Neuron (in vitro differentiated cells): ENCODE results near the gene CBLC.

Source experiments
- H2AFZ ChIP-seq: one replicate; pipeline ENCODE4 v1.6.1; 2013; ENCODE audit warnings: low read depth, mild to moderate bottlenecking, inconsistent platforms, low read length, moderate library complexity
- H3K27me3 ChIP-seq: one replicate; pipeline ENCODE4 v1.6.1; 2013; ENCODE audit warnings: low read length; ENCODE audit not compliant: insufficient read depth
- H3K36me3 ChIP-seq: one replicate; pipeline ENCODE4 v1.6.1; 2013; ENCODE audit warnings: low read length; ENCODE audit not compliant: insufficient read depth
- H3K4me1 ChIP-seq: one replicate; pipeline ENCODE4 v1.6.1; 2013; ENCODE audit warnings: low read length; ENCODE audit not compliant: insufficient read depth
- H3K4me3 ChIP-seq: 2 replicates; pipeline ENCODE4 v1.5.1; 2013; ENCODE audit warnings: mild to moderate bottlenecking, low read length, moderate library complexity
- H3K9me3 ChIP-seq: one replicate; pipeline ENCODE4 v1.6.1; 2013; ENCODE audit warnings: low read length

Gene CBLC

DNA sequence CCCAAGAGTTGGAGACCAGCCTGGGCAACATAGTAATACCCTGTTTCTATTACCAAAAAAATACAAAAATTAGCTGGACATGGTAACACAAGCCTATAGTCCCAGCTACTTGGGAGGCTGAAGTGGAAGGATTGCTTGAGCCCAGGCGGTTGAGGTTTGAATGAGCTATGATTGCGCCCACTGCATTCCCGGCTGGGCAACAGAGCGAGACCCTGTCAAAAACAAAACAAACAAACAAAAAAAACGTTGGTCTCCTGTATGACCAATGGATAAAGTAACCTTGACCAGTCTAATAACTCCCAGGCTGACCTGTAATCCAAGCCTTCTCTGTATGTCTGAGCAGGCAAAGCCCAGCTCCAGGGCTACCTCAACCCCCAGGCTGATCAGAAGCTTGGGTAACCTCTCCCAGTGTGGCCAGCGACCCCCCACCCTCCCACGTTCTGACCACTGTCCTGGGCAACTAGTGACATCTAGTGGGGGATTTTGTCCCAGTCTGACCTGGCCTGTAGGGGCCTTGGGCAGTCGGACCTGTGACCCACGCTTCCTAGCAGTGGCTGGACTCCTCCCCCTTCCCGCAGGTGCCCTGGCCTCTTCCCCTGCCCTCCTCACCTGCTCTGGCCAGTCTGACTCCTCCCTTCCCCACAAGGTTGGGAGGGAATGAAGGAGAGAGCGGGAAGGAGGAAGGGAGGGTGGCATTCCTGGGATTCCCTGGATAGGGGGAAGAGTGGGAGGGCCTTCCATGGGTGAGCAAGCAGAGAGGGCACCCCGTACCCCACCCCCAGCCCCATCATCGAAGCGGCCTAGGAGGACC lies 30.2 kb downstream of the CBLC start:
- Histone ChIP-seq H3K4me3 (no peak overlapping the region), H3K4me1 (peaks cover 34% of the 10 kb centered on the region), H3K36me3 (no peaks in the 10 kb centered on the region), H3K27me3 (no peaks in the 10 kb centered on the region), H2AFZ (peak overlapping the region; percentile 18), H3K9me3 (no peaks in the 10 kb centered on the region)

DNA sequence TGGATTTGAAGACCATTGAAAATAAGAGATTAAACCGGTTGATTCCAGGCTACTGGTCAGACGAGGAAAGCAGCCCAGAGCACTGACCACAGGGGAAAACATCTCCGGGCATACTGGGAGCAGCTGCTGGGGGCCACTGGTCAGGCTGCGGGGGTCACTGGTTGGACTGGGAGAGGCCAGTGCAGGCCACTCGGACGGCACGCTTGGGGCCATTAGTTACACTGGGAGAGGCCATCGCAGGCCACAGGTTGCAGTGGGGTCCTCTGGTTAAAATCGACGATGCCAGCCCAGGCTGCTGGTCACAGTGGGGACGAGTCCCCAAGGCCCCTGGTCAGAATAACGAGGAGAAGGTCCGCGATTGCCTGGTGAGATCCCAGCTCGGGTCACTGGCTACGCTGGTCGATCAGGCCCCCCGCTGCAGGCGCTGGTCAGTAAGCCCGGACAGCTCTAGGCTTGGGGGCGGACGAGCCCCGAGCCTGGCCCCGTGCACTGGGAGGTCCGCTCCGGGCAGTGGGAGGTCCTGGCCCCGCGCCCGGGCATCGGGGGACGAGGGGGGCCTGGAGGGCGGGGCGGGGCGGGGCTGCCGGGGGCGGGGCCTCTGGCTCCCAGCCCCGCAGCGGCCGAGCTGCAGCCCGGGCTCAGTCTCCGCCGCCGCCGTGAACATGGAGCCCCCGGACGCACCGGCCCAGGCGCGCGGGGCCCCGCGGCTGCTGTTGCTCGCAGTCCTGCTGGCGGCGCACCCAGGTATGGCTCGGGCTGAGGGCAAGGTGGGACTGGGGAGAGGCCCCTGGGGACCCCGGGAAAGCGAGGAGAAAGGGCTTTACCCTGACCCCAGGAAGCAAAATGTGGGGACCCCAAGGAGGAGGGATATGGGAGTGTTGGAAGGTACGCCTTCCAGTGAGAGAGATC lies 31.0 kb downstream of the CBLC start, which contains the start of gene BCAM:
TSS of gene BCAM (plus strand) at position 641 of the 909 bp plus-strand sequence. CDS start at position 663, 22 bp downstream.
- peak within 1 kb of the TSS; percentile 56 for H3K4me3 ChIP-seq
- H3K27me3 ChIP-seq = no peaks in the 10 kb centered on the region

DNA sequence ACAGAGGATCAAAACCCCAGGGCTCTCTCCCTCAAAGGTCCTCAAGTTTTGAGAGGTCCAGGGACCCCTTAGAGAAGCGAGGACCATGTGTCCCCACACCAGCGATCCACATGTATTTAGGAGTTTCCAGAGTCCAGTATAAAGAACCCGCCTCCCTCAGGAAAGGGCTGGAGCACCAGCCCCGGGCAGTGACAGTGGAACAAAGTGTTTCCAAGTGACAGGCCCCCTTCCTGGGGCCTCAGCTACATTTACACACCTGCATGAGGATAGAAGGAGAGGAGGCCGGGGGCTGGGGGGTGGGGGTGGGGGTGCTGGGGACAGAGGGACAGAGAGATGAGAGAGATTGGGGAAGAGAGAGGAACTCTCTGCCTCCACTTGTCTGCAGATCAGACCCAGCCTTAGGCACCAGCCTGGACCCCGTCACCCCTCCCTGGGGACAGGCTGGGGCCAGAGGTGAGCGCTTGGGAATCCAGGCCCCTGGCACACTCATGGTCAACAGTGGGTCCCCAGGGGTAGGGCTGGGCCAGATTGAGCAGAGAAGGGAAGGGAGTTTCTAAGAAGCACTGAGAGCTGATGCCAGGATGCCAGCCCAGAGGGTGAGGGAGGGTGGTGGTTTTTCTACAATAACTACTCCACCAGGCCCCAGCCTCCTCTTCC lies 32.0 kb downstream of the CBLC start:
- Histone ChIP-seq H3K4me1 (peaks cover 34% of the 10 kb centered on the region), H3K4me3 (peak overlapping the region; percentile 56), H2AFZ (no peak overlapping the region), H3K27me3 (no peaks in the 10 kb centered on the region), H3K36me3 (no peaks in the 10 kb centered on the region), H3K9me3 (no peaks in the 10 kb centered on the region)

More for the DNA sequence above, 31.0 kb downstream of the CBLC start, which contains the start of gene BCAM:
- Histone ChIP-seq H3K4me1 (peaks cover 34% of the 10 kb centered on the region), H3K36me3 (no peaks in the 10 kb centered on the region), H2AFZ (peak within 1 kb of the TSS; percentile 18), H3K9me3 (no peaks in the 10 kb centered on the region)

DNA sequence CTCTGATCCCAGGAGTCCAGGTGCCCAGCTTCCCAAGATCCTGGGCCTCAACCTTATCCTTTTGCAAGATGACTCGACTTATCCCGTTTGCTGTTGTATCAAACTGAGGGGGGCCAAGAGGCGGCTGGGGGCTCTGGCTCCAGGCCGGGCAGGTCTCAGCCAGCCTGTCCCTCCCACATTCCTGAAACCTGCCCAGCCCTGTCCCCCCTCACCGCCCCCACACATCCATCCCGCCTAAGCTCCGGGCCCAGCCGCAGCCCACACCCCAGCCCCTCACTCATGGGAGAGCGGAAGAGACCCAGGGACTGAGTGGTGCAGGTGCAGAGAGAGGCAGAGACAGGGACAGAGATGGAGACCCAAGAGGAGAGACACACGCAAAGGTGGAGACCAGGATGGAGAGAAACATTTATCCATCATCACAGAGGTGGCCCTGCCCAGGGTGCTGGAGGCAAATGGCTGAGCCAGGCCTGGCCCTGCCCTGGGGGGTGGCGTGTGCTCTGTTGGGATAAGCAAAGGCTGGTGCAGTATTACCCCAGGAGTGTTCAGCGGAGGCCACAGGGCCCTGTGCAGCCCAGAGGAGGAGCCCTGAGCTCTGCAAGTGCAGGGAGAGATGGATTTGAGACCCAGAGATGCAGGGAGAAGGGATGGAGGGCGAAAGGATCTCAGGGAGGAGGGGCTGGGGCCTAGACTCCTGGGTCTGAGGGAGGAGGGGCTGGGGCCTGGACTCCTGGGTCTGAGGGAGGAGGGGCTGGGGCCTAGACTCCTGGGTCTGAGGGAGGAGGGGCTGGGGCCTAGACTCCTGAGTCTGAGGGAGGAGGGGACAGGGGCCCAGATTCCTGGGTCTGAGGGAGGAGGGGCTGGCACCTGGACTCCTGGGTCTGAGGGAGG lies 32.8 kb downstream of the CBLC start:
- Histone ChIP-seq H3K36me3 (no peaks in the 10 kb centered on the region), H3K9me3 (no peaks in the 10 kb centered on the region), H3K4me1 (peaks cover 34% of the 10 kb centered on the region), H2AFZ (no peak overlapping the region), H3K27me3 (no peaks in the 10 kb centered on the region), H3K4me3 (no peak overlapping the region)

DNA sequence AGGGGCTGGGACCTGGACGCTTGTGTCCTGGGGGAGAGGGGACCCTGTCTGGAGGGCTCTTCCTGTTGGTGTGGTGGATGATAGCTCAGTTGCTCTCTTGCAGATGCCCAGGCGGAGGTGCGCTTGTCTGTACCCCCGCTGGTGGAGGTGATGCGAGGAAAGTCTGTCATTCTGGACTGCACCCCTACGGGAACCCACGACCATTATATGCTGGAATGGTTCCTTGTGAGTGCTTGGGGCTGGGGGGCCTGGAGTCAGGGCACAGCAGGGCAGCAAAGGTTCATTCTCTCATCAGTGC lies 33.4 kb downstream of the CBLC start:
- no peaks in the 10 kb centered on the region for H3K27me3 ChIP-seq
- H3K9me3 ChIP-seq = no peaks in the 10 kb centered on the region
- H2AFZ ChIP-seq = no peak overlapping the region
- no peaks in the 10 kb centered on the region for H3K36me3 ChIP-seq
- peaks cover 34% of the 10 kb centered on the region for H3K4me1 ChIP-seq
- H3K4me3 ChIP-seq = no peak overlapping the region

DNA sequence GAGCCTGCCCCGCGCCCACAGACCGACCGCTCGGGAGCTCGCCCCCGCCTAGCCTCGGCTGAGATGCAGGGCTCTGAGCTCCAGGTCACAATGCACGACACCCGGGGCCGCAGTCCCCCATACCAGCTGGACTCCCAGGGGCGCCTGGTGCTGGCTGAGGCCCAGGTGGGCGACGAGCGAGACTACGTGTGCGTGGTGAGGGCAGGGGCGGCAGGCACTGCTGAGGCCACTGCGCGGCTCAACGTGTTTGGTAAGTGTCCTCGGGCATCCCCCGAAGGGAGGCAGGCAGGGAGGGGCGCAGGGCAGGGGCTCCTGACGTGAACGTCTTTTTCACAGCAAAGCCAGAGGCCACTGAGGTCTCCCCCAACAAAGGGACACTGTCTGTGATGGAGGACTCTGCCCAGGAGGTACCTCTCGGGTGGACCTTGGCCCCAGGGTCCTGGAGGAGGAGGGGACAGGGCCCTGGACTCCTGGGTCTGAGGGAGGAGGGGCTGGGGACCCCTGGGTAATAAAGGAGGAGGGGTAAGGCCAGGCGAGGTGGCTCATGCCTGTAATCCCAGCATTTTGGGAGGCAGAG lies 34.5 kb downstream of the CBLC start:
- no peaks in the 10 kb centered on the region for H3K36me3 ChIP-seq
- H2AFZ ChIP-seq = no peak overlapping the region
- H3K4me1 ChIP-seq = peaks cover 26% of the 10 kb centered on the region
- H3K4me3 ChIP-seq = no peak overlapping the region
- H3K27me3 ChIP-seq = no peaks in the 10 kb centered on the region
- no peaks in the 10 kb centered on the region for H3K9me3 ChIP-seq

DNA sequence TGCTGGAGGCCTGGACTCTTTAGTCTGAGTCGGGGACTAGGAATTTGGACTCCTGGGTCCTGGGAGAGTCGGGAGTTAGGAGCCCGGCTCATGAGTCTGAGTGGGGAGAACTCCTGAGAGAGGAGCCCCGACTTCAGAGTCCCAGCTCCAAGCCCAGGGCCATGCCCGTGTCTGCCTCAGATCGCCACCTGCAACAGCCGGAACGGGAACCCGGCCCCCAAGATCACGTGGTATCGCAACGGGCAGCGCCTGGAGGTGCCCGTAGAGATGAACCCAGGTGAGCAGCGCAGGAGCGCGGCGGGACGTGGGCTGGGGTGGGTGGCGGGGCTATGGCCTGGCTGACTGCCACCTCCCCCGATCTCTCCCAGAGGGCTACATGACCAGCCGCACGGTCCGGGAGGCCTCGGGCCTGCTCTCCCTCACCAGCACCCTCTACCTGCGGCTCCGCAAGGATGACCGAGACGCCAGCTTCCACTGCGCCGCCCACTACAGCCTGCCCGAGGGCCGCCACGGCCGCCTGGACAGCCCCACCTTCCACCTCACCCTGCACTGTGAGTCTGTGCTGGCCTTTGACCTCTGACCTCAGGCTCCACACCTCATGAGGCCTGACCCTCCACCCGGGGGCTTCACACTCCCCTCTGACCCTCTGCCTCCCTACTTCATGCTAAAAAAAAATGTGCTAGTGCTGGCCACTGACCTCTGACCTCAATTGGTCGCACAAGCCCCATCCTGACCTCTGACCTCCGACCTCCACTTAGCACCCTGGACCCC lies 35.6 kb downstream of the CBLC start:
- Histone ChIP-seq H3K9me3 (no peaks in the 10 kb centered on the region), H3K4me1 (peaks cover 21% of the 10 kb centered on the region), H3K4me3 (no peak overlapping the region), H3K36me3 (no peaks in the 10 kb centered on the region), H3K27me3 (no peaks in the 10 kb centered on the region), H2AFZ (no peak overlapping the region)

DNA sequence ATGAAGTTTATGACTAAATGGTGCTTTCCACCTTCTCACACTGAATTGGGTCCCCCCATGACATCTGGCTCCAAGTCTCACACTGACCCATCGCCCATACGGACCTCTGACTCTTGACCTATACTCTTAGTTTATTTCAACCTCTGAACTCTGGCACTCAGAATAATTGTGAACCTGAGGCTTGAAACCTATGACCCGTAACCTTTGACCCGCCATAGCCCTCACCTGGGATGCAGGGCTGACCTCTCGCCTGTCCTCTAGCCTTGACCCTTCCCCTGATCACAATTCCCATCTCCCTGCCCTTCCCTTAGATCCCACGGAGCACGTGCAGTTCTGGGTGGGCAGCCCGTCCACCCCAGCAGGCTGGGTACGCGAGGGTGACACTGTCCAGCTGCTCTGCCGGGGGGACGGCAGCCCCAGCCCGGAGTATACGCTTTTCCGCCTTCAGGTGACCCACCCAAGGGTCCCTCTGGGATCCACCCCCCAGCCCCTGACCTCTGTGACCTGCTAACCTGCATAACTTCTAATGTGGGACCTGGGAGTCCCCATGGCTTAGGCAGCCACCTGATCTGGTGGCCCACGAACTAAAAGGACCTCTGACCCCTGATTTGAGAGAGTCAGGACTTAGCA lies 36.3 kb downstream of the CBLC start:
- Histone ChIP-seq H2AFZ (no peak overlapping the region), H3K27me3 (no peaks in the 10 kb centered on the region), H3K9me3 (no peaks in the 10 kb centered on the region), H3K4me3 (no peak overlapping the region), H3K36me3 (no peaks in the 10 kb centered on the region), H3K4me1 (peaks cover 18% of the 10 kb centered on the region)

DNA sequence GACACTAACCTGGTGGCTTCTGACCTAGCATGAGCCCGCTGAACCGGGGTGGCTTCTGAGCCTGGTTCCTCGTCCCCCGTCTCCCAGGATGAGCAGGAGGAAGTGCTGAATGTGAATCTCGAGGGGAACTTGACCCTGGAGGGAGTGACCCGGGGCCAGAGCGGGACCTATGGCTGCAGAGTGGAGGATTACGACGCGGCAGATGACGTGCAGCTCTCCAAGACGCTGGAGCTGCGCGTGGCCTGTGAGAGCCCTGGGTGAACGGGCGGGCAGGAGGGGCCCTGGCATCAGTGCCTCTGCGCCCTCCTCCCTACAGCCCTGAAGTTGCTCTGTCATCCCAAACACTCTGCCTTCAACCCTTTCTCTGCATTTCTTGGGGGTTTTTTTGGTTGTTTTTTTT lies 36.8 kb downstream of the CBLC start:
- H3K27me3 ChIP-seq = no peaks in the 10 kb centered on the region
- H2AFZ ChIP-seq = no peak overlapping the region
- no peaks in the 10 kb centered on the region for H3K9me3 ChIP-seq
- no peak overlapping the region for H3K4me3 ChIP-seq
- peaks cover 13% of the 10 kb centered on the region for H3K4me1 ChIP-seq
- no peaks in the 10 kb centered on the region for H3K36me3 ChIP-seq

DNA sequence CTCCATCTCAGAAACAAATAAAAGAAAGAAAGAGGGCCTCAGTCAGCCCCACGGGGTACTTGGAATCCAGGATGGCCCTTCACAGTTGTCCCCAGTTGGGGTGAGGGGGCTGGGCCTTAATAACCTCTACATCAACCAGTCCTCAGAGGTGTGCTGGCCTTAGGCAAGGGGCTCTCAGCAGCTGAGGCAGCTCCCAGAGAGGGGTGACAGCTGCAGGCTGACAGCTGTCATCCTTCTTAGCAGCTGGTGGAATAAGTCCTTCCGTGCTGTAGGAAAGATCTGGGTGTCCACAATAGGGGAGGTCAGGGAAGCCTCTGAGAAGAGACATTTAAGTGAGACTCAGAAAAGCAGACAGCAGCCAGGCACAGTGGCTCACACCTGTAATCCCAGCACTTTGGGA lies 38.6 kb downstream of the CBLC start:
- H3K27me3 ChIP-seq = no peaks in the 10 kb centered on the region
- H3K36me3 ChIP-seq = no peaks in the 10 kb centered on the region
- no peaks in the 10 kb centered on the region for H3K9me3 ChIP-seq
- H2AFZ ChIP-seq = no peak overlapping the region
- H3K4me3 ChIP-seq = no peak overlapping the region
- H3K4me1 ChIP-seq = peaks cover 3% of the 10 kb centered on the region

DNA sequence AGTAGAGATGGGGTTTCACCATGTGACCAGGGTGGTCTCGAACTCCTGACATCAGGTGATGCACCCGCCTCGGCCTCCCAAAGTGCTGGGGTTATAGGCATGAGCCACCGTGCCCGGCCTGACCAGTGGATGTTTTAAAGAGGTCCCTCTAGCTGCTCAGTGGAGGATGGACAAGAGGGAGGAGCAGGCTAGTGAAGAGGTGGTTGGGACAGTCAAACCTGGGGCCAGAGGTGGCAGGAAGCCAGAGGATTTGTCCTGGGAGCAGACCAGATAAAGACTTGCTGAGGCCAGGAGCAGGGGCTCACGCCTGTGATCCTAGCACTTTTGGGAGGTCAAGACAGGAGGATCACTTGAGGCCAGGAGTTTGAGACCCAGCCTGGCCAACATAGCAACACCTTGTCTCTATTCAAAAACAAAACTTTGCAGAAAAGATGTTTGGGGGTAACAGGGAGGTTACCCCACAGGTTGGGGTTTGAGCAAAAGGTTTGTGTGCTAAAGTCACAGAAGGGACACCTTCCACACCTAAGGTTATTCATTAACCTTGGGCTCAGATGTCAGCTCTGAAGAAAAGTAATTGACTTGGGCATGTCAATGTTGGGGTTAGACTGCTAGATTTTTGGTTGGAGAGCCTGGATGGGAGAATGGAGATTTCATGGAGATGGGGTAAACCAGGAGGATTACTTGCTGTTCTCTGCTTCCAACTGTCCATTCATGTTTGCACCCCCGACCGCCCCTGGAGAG lies 40.2 kb downstream of the CBLC start:
- no peaks in the 10 kb centered on the region for H3K9me3 ChIP-seq
- no peak overlapping the region for H3K4me3 ChIP-seq
- no peaks in the 10 kb centered on the region for H3K36me3 ChIP-seq
- no peak overlapping the region for H2AFZ ChIP-seq
- H3K4me1 ChIP-seq = peaks cover under 1% of the 10 kb centered on the region
- H3K27me3 ChIP-seq = no peaks in the 10 kb centered on the region
